GM23248 (cell line): ENCODE data around the gene ASB10. TPM values are rescaled to one million over a fixed set of nuclear protein-coding genes. Genes with fewer than 3 reads are reported as not detected.

Source experiments
- DNase-seq: peaks from one replicate; pipeline ENCODE4 v3.0.0-alpha.2; 2015
- H2AFZ ChIP-seq: fragments of 200-600 bp; sonication (generic); 2 replicates; pipeline ENCODE4 v1.6.1; 2016; ENCODE audit warnings: antibody characterized with exemption
- H3F3A ChIP-seq: fragments of 200-600 bp; sonication (generic); 2 replicates; pipeline ENCODE4 v1.6.1; 2016; ENCODE audit warnings: mild to moderate bottlenecking, antibody characterized with exemption, mixed run types; ENCODE audit not compliant: insufficient read depth
- H3K27ac ChIP-seq: fragments of 200-600 bp; sonication (generic); 2 replicates; pipeline ENCODE4 v1.5.1; 2016; ENCODE audit warnings: mild to moderate bottlenecking
- H3K27me3 ChIP-seq: fragments of 200-600 bp; sonication (generic); replicated peaks from 2 replicates; pipeline ENCODE4 v1.6.1; 2016; ENCODE audit warnings: mild to moderate bottlenecking; ENCODE audit not compliant: insufficient read depth
- H3K36me3 ChIP-seq: fragments of 200-600 bp; sonication (generic); 2 replicates; pipeline ENCODE4 v1.6.1; 2016; ENCODE audit warnings: low read depth, mild to moderate bottlenecking
- H3K4me1 ChIP-seq: fragments of 200-600 bp; sonication (generic); 2 replicates; pipeline ENCODE4 v1.6.1; 2016; ENCODE audit warnings: mild to moderate bottlenecking; ENCODE audit not compliant: insufficient read depth
- H3K4me2 ChIP-seq: fragments of 200-600 bp; sonication (generic); one replicate; pipeline ENCODE4 v1.6.1; 2016; ENCODE audit warnings: mild to moderate bottlenecking; ENCODE audit not compliant: unreplicated experiment
- H3K4me3 ChIP-seq: fragments of 200-600 bp; sonication (generic); 2 replicates; pipeline ENCODE4 v1.5.1; 2016; ENCODE audit warnings: mild to moderate bottlenecking
- H3K79me2 ChIP-seq: fragments of 200-600 bp; sonication (generic); 2 replicates; pipeline ENCODE4 v1.6.1; 2016; ENCODE audit warnings: mild to moderate bottlenecking; ENCODE audit not compliant: insufficient read depth
- H3K9ac ChIP-seq: fragments of 200-600 bp; sonication (generic); 2 replicates; pipeline ENCODE4 v1.6.1; 2016; ENCODE audit warnings: mild to moderate bottlenecking
- H3K9me2 ChIP-seq: fragments of 200-600 bp; sonication (generic); 2 replicates; pipeline ENCODE4 v1.6.1; 2016; ENCODE audit warnings: mixed run types, mild to moderate bottlenecking, moderate library complexity; ENCODE audit not compliant: insufficient read depth
- H3K9me3 ChIP-seq: fragments of 200-600 bp; sonication (generic); one replicate; pipeline ENCODE4 v1.6.1; 2017; ENCODE audit warnings: low read depth
- H4K20me1 ChIP-seq: fragments of 200-600 bp; sonication (generic); 2 replicates; pipeline ENCODE4 v1.6.0; 2016; ENCODE audit not compliant: insufficient read depth
- EZH2 ChIP-seq: fragments of 200-600 bp; sonication (generic); IDR thresholded peaks from 2 replicates; pipeline ENCODE4 v1.6.1; 2018; ENCODE audit warnings: antibody characterized with exemption, mild to moderate bottlenecking; ENCODE audit not compliant: insufficient read depth, poor library complexity, severe bottlenecking
- EZH2phosphoT487 ChIP-seq: fragments of 200-600 bp; sonication (generic); IDR thresholded peaks from 2 replicates; pipeline ENCODE4 v1.6.1; 2018; ENCODE audit warnings: antibody characterized with exemption, moderate library complexity, mild to moderate bottlenecking, low read depth; ENCODE audit not compliant: insufficient read depth
- WGBS, 2 experiments: methylation state at CpG; one replicate each; pipeline ENCODE4 v1.1.6; 2015 to 2017; ENCODE audit warnings: low lambda C conversion rate in 2 of 2, low coverage in 1 of 2; ENCODE audit errors: missing lambda C conversion rate in 2 of 2; 5-methylcytosine and 5-hydroxymethylcytosine counted together
- in situ Hi-C: fragments of 300-500 bp; cut with MboI; formaldehyde crosslinking; loops from 2 replicates; pipeline ENCODE4 v1.15.0; 2020
- polyA plus RNA-seq: library from polyadenylated mRNA; unstranded; fragments of >200 nt; fragmentation: Nextera tagmentation; extraction: Ambion mirVana; gene quantifications from 2 replicates; pipeline ENCODE4 v1.2.1, GENCODE V29; 2016
- total RNA-seq: library from RNA; depleted of rRNA; stranded (reverse); fragments of >200 nt; shearing (Covaris generic); gene quantifications from 2 replicates; pipeline ENCODE4 v1.2.3, GENCODE V29; 2014

ASB10 gene
- total and polyA plus RNA-seq, 2 experiments from 2014 or later: not detected

- peak overlapping the region; percentile 34 for H3K4me3 ChIP-seq
- no peaks in the 10 kb centered on the region for H3K9me3 ChIP-seq
- TF ChIP-seq EZH2phosphoT487 (peak; percentile 73; the same call in 1 of the 2 replicates), EZH2 (peak; percentile 98)
- H3K9me2 ChIP-seq: no peaks in the 10 kb centered on the region
- in situ Hi-C loops: no loop called here
- no peak for DNase-seq
- no peaks in the 10 kb centered on the region for H3K36me3 ChIP-seq
- no peaks in the 10 kb centered on the region for H4K20me1 ChIP-seq
- 13 to 16% methylated on average over 29 to 31 of the region's 31 CpGs for WGBS, 2 experiments
- no peaks in the 10 kb centered on the region for H3K79me2 ChIP-seq
- H3K9ac ChIP-seq: no peak overlapping the region
- H3F3A ChIP-seq: no peaks in the 10 kb centered on the region
- no peaks in the 10 kb centered on the region for H3K4me1 ChIP-seq
- peak overlapping the region; percentile 44 for H3K4me2 ChIP-seq
- no peak overlapping the region for H2AFZ ChIP-seq
- H3K27me3 ChIP-seq: peaks cover 78% of the 10 kb centered on the region
- H3K27ac ChIP-seq: no peak overlapping the region
Measured at GRCh38 chr7:151166629-151167196, 20.3 kb downstream of the ASB10 start.

- WGBS, 2 experiments: 44 to 55% methylated on average over 1 of the region's 1 CpG
- Histone ChIP-seq H3K9me3 (no peaks in the 10 kb centered on the region), H3K4me2 (no peak overlapping the region), H3K4me3 (no peak overlapping the region), H3K27ac (no peak overlapping the region), H4K20me1 (no peaks in the 10 kb centered on the region), H3K9me2 (no peaks in the 10 kb centered on the region), H3F3A (no peaks in the 10 kb centered on the region), H3K9ac (no peak overlapping the region), H3K27me3 (peaks cover 70% of the 10 kb centered on the region), H3K4me1 (no peaks in the 10 kb centered on the region), H2AFZ (no peak overlapping the region), H3K36me3 (no peaks in the 10 kb centered on the region), H3K79me2 (no peaks in the 10 kb centered on the region)
- TF ChIP-seq EZH2: no peak
- TF ChIP-seq EZH2phosphoT487: no peak
- in situ Hi-C loops: no loop called here
- DNase-seq: no peak
Measured at GRCh38 chr7:151161757-151162156, 25.3 kb downstream of the ASB10 start.

- H3K9ac ChIP-seq: no peak overlapping the region
- no peaks in the 10 kb centered on the region for H3K4me1 ChIP-seq
- no peaks in the 10 kb centered on the region for H3K79me2 ChIP-seq
- no peak overlapping the region for H2AFZ ChIP-seq
- TF ChIP-seq EZH2: no peak
- TF ChIP-seq EZH2phosphoT487: no peak
- DNase-seq: peak; percentile 20
- H3K4me2 ChIP-seq: no peak overlapping the region
- no peaks in the 10 kb centered on the region for H3K9me2 ChIP-seq
- H3K4me3 ChIP-seq: no peak overlapping the region
- no peaks in the 10 kb centered on the region for H3F3A ChIP-seq
- H3K27ac ChIP-seq: no peak overlapping the region
- no peaks in the 10 kb centered on the region for H4K20me1 ChIP-seq
- in situ Hi-C loops: no loop called here
- H3K36me3 ChIP-seq: no peaks in the 10 kb centered on the region
- peaks cover 62% of the 10 kb centered on the region for H3K27me3 ChIP-seq
- H3K9me3 ChIP-seq: no peaks in the 10 kb centered on the region
- 69 to 70% methylated on average over 7 of the region's 7 CpGs for WGBS, 2 experiments
Measured at GRCh38 chr7:151157645-151158329, 29.3 kb downstream of the ASB10 start.

- H3K9ac ChIP-seq: no peak overlapping the region
- WGBS, 2 experiments: 32 to 43% methylated on average over 6 of the region's 6 CpGs
Measured at GRCh38 chr7:151152643-151153513, 34.2 kb downstream of the ASB10 start.

More at GRCh38 chr7:151152643-151153513, 34.2 kb downstream of the ASB10 start:
- no peaks in the 10 kb centered on the region for H3K9me2 ChIP-seq
- H3K27ac ChIP-seq: no peak overlapping the region
- no peaks in the 10 kb centered on the region for H4K20me1 ChIP-seq
- DNase-seq: peak; percentile 34
- H3K4me2 ChIP-seq: no peak overlapping the region
- H3K27me3 ChIP-seq: peaks cover 62% of the 10 kb centered on the region
- in situ Hi-C loops: no loop called here
- no peaks in the 10 kb centered on the region for H3K9me3 ChIP-seq
- no peaks in the 10 kb centered on the region for H3K79me2 ChIP-seq
- no peaks in the 10 kb centered on the region for H3K4me1 ChIP-seq
- H3K4me3 ChIP-seq: no peak overlapping the region
- TF ChIP-seq EZH2 (no peak), EZH2phosphoT487 (no peak)
- H2AFZ ChIP-seq: no peak overlapping the region
- H3K36me3 ChIP-seq: no peaks in the 10 kb centered on the region
- no peaks in the 10 kb centered on the region for H3F3A ChIP-seq
